ENCODE data around the gene OR5M8.

The OR5M8 gene

GRCh38 chr11:56497010-56497409, 5.8 kb upstream of the OR5M8 start:
- in situ Hi-C loops (cut with MboI; ENCODE audit: low sequenced_read_pairs, unreplicated experiment): no loop called here
- DNase-seq (ENCODE audit: low spot score): no peak
- TF ChIP-seq CTCF (IDR thresholded peaks at IDR 0.05; ENCODE audit: borderline replicate concordance, control extremely low read depth, extremely low read depth, insufficient read depth, missing control alignments): no peak

- in situ Hi-C loops (cut with MboI; ENCODE audit: low sequenced_read_pairs, unreplicated experiment): no loop called here
- TF ChIP-seq CTCF (IDR thresholded peaks at IDR 0.05; ENCODE audit: borderline replicate concordance, control extremely low read depth, extremely low read depth, insufficient read depth, missing control alignments): no peak
- no peak for DNase-seq (ENCODE audit: low spot score)
Measured at GRCh38 chr11:56495117-56495516, 3.9 kb upstream of the OR5M8 start.

- in situ Hi-C loops (cut with MboI; ENCODE audit: low sequenced_read_pairs, unreplicated experiment): no loop called here
- DNase-seq (ENCODE audit: low spot score): no peak
- no peak for TF ChIP-seq CTCF (IDR thresholded peaks at IDR 0.05; ENCODE audit: borderline replicate concordance, control extremely low read depth, extremely low read depth, insufficient read depth, missing control alignments)
Measured at GRCh38 chr11:56486801-56487200, 4.4 kb downstream of the OR5M8 start.

GRCh38 chr11:56474729-56475235, 16.4 kb downstream of the OR5M8 start:
- in situ Hi-C loops (cut with MboI; ENCODE audit: low sequenced_read_pairs, unreplicated experiment): no loop called here
- no peak for TF ChIP-seq CTCF (IDR thresholded peaks at IDR 0.05; ENCODE audit: borderline replicate concordance, control extremely low read depth, extremely low read depth, insufficient read depth, missing control alignments)
- DNase-seq (ENCODE audit: low spot score): no peak

GRCh38 chr11:56473252-56473651, 17.9 kb downstream of the OR5M8 start, which contains the start of gene OR5M3:
Gene OR5M3 (minus strand): TSS chr11:56473352. CDS start chr11:56470497, 2,855 bp downstream.
- in situ Hi-C loops (cut with MboI; ENCODE audit: low sequenced_read_pairs, unreplicated experiment): no loop called here

GRCh38 chr11:56457076-56457475, 34.1 kb downstream of the OR5M8 start:
- no peak for DNase-seq (ENCODE audit: low spot score)
- no peak for TF ChIP-seq CTCF (IDR thresholded peaks at IDR 0.05; ENCODE audit: borderline replicate concordance, control extremely low read depth, extremely low read depth, insufficient read depth, missing control alignments)
- in situ Hi-C loops (cut with MboI; ENCODE audit: low sequenced_read_pairs, unreplicated experiment): no loop called here

More at GRCh38 chr11:56473252-56473651, 17.9 kb downstream of the OR5M8 start, which contains the start of gene OR5M3:
- no peak for DNase-seq (ENCODE audit: low spot score)
- no peak for TF ChIP-seq CTCF (IDR thresholded peaks at IDR 0.05; ENCODE audit: borderline replicate concordance, control extremely low read depth, extremely low read depth, insufficient read depth, missing control alignments)

Measured in GM13976 (cell line).